HEK293T (cell line): Measurements from ENCODE around the gene ANKRD9.

Experiments
- ARNT ChIP-seq: fragments of 450-650 bp; IDR thresholded peaks from 2 replicates; pipeline ENCODE4 v1.6.1; 2017; ENCODE audit warnings: mild to moderate bottlenecking
- BHLHE40 ChIP-seq: fragments of 450-650 bp; IDR thresholded peaks from 2 replicates; pipeline ENCODE4 v1.6.1; 2016; ENCODE audit warnings: mild to moderate bottlenecking, moderate library complexity, borderline replicate concordance
- FOXK2 ChIP-seq: fragments of 450-650 bp; IDR thresholded peaks from 2 replicates; pipeline ENCODE4 v1.6.1; 2016; ENCODE audit warnings: mild to moderate bottlenecking
- NFRKB ChIP-seq: fragments of 450-650 bp; IDR thresholded peaks from 2 replicates; pipeline ENCODE4 v1.6.1; 2016; ENCODE audit warnings: mild to moderate bottlenecking, moderate library complexity
- SP1 ChIP-seq: fragments of 450-650 bp; IDR thresholded peaks from 2 replicates; pipeline ENCODE4 v1.6.1; 2017
- ZNF384 ChIP-seq: fragments of 450-650 bp; IDR thresholded peaks from 2 replicates; pipeline ENCODE4 v1.6.1; 2016

GRCh38 chr14:102524451-102525218, 15.1 kb upstream of the ANKRD9 start:
- TF ChIP-seq FOXK2 (no peak), SP1 (no peak), BHLHE40 (no peak), ARNT (no peak), ZNF384 (no peak), NFRKB (no peak)
